Tibial nerve (tissue), 4 donors: ENCODE measurements around the gene RITA1. TPM values are rescaled to one million over a fixed set of nuclear protein-coding genes. Genes with fewer than 3 reads are reported as not detected.

Experiments
- DNase-seq, 2 donors: peaks; one replicate each; pipeline ENCODE4 v3.0.0-alpha.2; 2019; ENCODE audit warnings: low spot score in 2 of 2
- H3K27ac ChIP-seq, 4 donors: fragments of 200-600 bp; sonication (generic) in 3 of 4; one replicate each; pipeline ENCODE4 v1.5.1; 2017 to 2019; ENCODE audit warnings: mild to moderate bottlenecking in 1 of 4
- H3K27me3 ChIP-seq, 2 donors: fragments of 200-600 bp; sonication (generic) in 1 of 2; one replicate each; pipeline versions ENCODE4 v1.5.1 to v1.6.0; 2017 to 2019
- H3K36me3 ChIP-seq, 3 donors: fragments of 200-600 bp; sonication (generic); one replicate each; pipeline ENCODE4 v1.5.1; 2018 to 2019
- H3K4me1 ChIP-seq, 4 donors: fragments of 200-600 bp; sonication (generic) in 3 of 4; one replicate each; pipeline ENCODE4 v1.5.1; 2017 to 2019
- H3K4me3 ChIP-seq, 4 donors: fragments of 200-600 bp; sonication (generic) in 3 of 4; one replicate each; pipeline ENCODE4 v1.5.1; 2017 to 2019; ENCODE audit warnings: mild to moderate bottlenecking in 1 of 4, moderate library complexity in 1 of 4
- H3K9me3 ChIP-seq, 4 donors: fragments of 200-600 bp; sonication (generic) in 3 of 4; one replicate each; pipeline ENCODE4 v1.5.1; 2017 to 2019
- EP300 ChIP-seq, 2 donors: sonication (generic); formaldehyde crosslinking; IDR thresholded peaks; one replicate each; pipeline ENCODE4 v1.6.1; 2017; ENCODE audit warnings: antibody characterized with exemption in 2 of 2, mild to moderate bottlenecking in 1 of 2
- POLR2A ChIP-seq, 2 donors: fragments of 450-650 bp; IDR thresholded peaks; one replicate each; pipeline ENCODE4 v1.6.1; 2017; ENCODE audit warnings: antibody characterized with exemption in 2 of 2, mild to moderate bottlenecking in 2 of 2, moderate library complexity in 2 of 2
- WGBS, 2 donors: methylation state at CpG; one replicate each; pipeline ENCODE4 v1.1.5; 2018; 5-methylcytosine and 5-hydroxymethylcytosine counted together
- total RNA-seq, 4 donors: library from RNA; depleted of rRNA; stranded (reverse); fragments of >200 nt; gene quantifications; one replicate each; pipeline ENCODE4 v1.1.0, GENCODE V29; 2016
- TF ChIP-seq, protein P1 (sequence below), 5 experiments: fragments of 200-600 bp in 3 of 5; fragments of 450-650 bp in 2 of 5; sonication (generic) in 3 of 5; IDR thresholded peaks; one replicate each; pipeline ENCODE4 v1.5.1; 2016 to 2019; ENCODE audit warnings: antibody characterized with exemption in 5 of 5, mild to moderate bottlenecking in 3 of 5, moderate library complexity in 2 of 5

Gene RITA1
- total RNA-seq, 4 donors from 2014 or later, result 8.3 to 27.5 (median 14.1) TPM

DNA sequence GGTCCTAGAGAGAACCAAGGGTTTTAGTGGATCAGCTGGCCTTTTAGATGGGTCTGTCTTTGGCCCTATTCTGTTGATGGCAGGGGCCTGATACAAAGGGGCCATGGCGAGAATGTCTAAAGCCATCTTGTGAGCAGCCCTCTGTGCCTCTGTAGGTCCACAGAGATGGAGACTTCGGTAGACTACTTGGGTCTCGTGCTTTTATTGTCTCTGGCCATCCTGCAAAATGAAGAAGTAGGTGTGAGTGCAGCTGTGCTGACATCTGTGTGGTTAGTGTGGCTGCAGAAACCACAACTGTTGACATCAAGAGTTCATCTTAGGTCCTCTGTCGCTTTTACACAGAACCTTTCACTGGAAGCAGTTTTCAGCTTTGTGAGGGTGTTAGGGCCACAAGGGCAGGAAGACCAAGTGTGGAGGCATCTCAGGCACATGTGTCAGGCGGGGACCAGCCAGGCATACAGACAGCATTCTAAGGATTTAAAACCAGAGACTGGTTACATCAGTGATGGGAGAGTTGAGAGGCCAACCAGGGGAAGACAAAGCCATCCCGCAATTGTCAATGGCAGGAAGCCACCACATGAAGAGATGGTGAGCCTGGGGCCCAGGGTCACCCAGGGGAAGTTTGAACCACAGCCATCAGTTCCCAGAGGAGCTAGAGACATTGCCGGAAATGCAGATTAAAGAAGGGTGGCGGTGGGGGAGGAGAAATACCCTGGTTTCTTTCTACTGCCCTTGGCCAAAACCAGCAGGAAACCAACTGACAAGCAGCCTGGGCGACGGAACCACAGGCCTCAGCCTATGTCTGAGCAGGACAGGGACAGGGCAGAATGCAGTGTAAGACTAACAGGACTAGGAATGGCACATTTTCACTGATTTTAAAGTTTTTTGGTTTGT is 22.8 kb downstream of the RITA1 start:
- WGBS, 2 donors, result 65 to 72% methylated on average over 10 of the region's 10 CpGs
- Histone ChIP-seq H3K27me3 (no peaks in the 10 kb centered on the region), H3K9me3 (no peaks in the 10 kb centered on the region), H3K4me3 (no peak overlapping the region), H3K4me1 (peaks cover 0 to 18% (median 6%) of the 10 kb centered on the region in 4 donors), H3K27ac (peak overlapping the region in 3 of 4 donors; percentile 24 to 58 (median 30)), H3K36me3 (no peaks in the 10 kb centered on the region)
- TF ChIP-seq EP300 (IDR thresholded peaks at IDR 0.05), result peak in 1 of 2 donors; percentile 73
- TF ChIP-seq, protein P1, sequence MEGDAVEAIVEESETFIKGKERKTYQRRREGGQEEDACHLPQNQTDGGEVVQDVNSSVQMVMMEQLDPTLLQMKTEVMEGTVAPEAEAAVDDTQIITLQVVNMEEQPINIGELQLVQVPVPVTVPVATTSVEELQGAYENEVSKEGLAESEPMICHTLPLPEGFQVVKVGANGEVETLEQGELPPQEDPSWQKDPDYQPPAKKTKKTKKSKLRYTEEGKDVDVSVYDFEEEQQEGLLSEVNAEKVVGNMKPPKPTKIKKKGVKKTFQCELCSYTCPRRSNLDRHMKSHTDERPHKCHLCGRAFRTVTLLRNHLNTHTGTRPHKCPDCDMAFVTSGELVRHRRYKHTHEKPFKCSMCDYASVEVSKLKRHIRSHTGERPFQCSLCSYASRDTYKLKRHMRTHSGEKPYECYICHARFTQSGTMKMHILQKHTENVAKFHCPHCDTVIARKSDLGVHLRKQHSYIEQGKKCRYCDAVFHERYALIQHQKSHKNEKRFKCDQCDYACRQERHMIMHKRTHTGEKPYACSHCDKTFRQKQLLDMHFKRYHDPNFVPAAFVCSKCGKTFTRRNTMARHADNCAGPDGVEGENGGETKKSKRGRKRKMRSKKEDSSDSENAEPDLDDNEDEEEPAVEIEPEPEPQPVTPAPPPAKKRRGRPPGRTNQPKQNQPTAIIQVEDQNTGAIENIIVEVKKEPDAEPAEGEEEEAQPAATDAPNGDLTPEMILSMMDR (IDR thresholded peaks at IDR 0.05), result no peak
- TF ChIP-seq POLR2A (IDR thresholded peaks at IDR 0.05), result no peak
- DNase-seq, result peak in 1 of 2 donors; percentile 47

GRCh38 chr12:113211160-113211559 is 25.6 kb downstream of the RITA1 start:
- H3K9me3 ChIP-seq, result no peaks in the 10 kb centered on the region
- no peak overlapping the region for H3K27ac ChIP-seq
- H3K4me1 ChIP-seq, result peaks cover 0 to 35% (median 17%) of the 10 kb centered on the region in 4 donors
- no peak overlapping the region for H3K4me3 ChIP-seq
- no peaks in the 10 kb centered on the region for H3K36me3 ChIP-seq
- TF ChIP-seq, protein P1 (IDR thresholded peaks at IDR 0.05), result no peak
- TF ChIP-seq POLR2A (IDR thresholded peaks at IDR 0.05), result no peak
- TF ChIP-seq EP300 (IDR thresholded peaks at IDR 0.05), result no peak
- WGBS, 2 donors, result 95 to 96% methylated on average over 6 of the region's 6 CpGs
- no peaks in the 10 kb centered on the region for H3K27me3 ChIP-seq
- DNase-seq, result no peak

DNA sequence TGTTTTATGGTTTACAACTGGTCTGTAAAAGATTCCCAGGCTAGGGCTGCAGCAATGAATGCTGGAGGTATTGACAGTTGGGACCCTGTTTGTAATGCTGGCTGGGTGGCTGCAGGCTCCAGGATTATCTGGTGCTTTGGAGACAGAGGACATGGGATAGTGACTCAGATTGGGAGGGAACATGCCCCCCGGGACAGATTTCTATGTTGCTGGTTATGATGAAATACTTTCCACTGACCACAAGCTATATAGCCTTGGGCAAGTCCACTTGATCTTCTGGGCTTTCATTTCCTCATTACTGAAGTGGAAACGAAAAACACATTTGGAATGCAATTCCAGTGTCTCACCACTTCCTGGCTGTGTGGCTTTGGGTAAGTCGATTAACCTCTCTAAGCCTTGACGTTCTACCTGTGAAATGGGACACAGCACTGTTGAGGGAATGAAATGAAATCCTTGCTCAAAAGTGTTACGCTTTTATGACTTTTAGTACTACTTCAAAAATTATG is 29.4 kb downstream of the RITA1 start:
- Histone ChIP-seq H3K27me3 (no peaks in the 10 kb centered on the region), H3K36me3 (no peaks in the 10 kb centered on the region), H3K9me3 (no peaks in the 10 kb centered on the region), H3K4me1 (peaks cover 0 to 42% (median 20%) of the 10 kb centered on the region in 4 donors), H3K27ac (peak overlapping the region in 3 of 4 donors; percentile 25 to 73 (median 64)), H3K4me3 (no peak overlapping the region)
- 51 to 56% methylated on average over 5 of the region's 5 CpGs for WGBS, 2 donors
- peak; percentile 73 to 86 for DNase-seq
- TF ChIP-seq, protein P1 (IDR thresholded peaks at IDR 0.05), result peak in 2 of 5 experiments; percentile 43 to 56
- no peak for TF ChIP-seq POLR2A (IDR thresholded peaks at IDR 0.05)
- TF ChIP-seq EP300 (IDR thresholded peaks at IDR 0.05), result peak; percentile 80 to 95

DNA sequence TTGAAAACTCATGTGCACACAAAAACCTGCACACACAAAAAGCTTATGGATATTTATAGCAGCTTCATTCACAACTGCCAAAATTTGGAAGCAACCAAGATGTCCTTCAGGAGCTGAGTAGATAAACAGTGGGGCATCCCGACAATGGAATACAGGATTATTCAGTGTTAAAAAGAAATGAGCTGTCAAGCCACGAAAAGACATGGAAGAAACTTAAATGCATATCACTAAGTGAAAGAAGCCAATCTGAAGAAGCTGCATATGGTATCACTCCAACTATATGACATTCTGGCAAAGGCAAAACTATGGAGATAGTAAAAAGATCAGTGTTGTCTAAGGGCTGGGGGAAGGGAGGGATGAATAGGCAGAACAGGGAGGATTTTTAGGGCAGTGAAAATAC is 30.5 kb downstream of the RITA1 start:
- no peaks in the 10 kb centered on the region for H3K27me3 ChIP-seq
- no peaks in the 10 kb centered on the region for H3K36me3 ChIP-seq
- TF ChIP-seq EP300 (IDR thresholded peaks at IDR 0.05) (no peak), POLR2A (IDR thresholded peaks at IDR 0.05) (no peak)
- TF ChIP-seq, protein P1 (IDR thresholded peaks at IDR 0.05), result no peak
- no peaks in the 10 kb centered on the region for H3K9me3 ChIP-seq
- H3K4me3 ChIP-seq, result no peak overlapping the region
- peak overlapping the region in 2 of 4 donors; percentile 65 to 73 for H3K27ac ChIP-seq
- 86 to 87% methylated on average over 2 of the region's 2 CpGs for WGBS, 2 donors
- H3K4me1 ChIP-seq, result peaks cover 0 to 50% (median 27%) of the 10 kb centered on the region in 4 donors
- DNase-seq, result no peak
